Adrenal gland (tissue), 5 donors: ENCODE data around the gene ACTN2.

Source experiments
- POLR2A ChIP-seq, 2 donors: fragments of 450-650 bp; IDR thresholded peaks; one replicate each; pipeline ENCODE4 v1.6.1; 2017; ENCODE audit warnings: antibody characterized with exemption in 2 of 2, mild to moderate bottlenecking in 2 of 2, moderate library complexity in 1 of 2
- TF ChIP-seq, protein P1 (sequence below), 6 experiments: fragments of 450-650 bp in 4 of 6; fragments of 200-600 bp in 2 of 6; sonication (generic) in 1 of 6; IDR thresholded peaks; 1 replicate in 5 of 6; 2 replicates in 1 of 6; pipeline versions ENCODE4 v1.5.1 to v1.8.0; 2016 to 2021; ENCODE audit warnings: antibody characterized with exemption in 6 of 6, mild to moderate bottlenecking in 2 of 6, moderate library complexity in 1 of 6
- donor health status: DM: no; HTN: no; CAD: no.

DNA sequence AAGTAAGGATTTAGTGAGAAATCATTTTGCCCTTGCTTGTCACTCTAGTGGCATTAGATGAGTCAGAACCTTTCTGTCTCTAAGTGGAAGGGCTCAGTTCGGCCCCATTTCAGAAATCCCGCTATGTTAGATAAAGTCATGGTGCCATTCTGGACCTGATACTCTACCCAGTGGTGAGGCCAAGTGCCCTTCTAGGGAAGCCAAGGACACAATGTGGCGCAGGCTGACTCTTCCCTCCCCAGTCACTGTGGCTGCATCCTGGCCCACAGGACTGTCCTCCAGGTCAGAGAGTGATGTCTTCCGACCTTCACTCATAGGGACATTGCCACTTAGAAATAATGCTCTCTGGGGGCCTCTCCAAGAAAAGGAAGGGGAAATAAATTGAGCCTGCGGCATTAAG is 60.5 kb downstream of the ACTN2 start:
- TF ChIP-seq POLR2A (IDR thresholded peaks at IDR 0.05) = no peak
- TF ChIP-seq, protein P1, sequence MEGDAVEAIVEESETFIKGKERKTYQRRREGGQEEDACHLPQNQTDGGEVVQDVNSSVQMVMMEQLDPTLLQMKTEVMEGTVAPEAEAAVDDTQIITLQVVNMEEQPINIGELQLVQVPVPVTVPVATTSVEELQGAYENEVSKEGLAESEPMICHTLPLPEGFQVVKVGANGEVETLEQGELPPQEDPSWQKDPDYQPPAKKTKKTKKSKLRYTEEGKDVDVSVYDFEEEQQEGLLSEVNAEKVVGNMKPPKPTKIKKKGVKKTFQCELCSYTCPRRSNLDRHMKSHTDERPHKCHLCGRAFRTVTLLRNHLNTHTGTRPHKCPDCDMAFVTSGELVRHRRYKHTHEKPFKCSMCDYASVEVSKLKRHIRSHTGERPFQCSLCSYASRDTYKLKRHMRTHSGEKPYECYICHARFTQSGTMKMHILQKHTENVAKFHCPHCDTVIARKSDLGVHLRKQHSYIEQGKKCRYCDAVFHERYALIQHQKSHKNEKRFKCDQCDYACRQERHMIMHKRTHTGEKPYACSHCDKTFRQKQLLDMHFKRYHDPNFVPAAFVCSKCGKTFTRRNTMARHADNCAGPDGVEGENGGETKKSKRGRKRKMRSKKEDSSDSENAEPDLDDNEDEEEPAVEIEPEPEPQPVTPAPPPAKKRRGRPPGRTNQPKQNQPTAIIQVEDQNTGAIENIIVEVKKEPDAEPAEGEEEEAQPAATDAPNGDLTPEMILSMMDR (IDR thresholded peaks at IDR 0.05) = no peak
